GM21737 (cell line): ENCODE results near the gene DIAPH2.
A peak's percentile ranks its signal among the peaks of the same experiment; 100 is the strongest.

Source experiments
- ATAC-seq: cut with Tn5 transposase; IDR thresholded peaks from one replicate; pipeline ENCODE4 v1.9.1; 2021; ENCODE audit warnings: mild to moderate bottlenecking, moderate library complexity; ENCODE audit not compliant: unreplicated experiment

The DIAPH2 gene

GRCh38 chrX:97030947-97031346 lies 346.3 kb downstream of the DIAPH2 start:
- no peak for ATAC-seq

GRCh38 chrX:97039363-97040029 lies 354.9 kb downstream of the DIAPH2 start:
- peak; percentile 87 for ATAC-seq

- no peak for ATAC-seq
Observed at GRCh38 chrX:97045470-97045869, 360.8 kb downstream of the DIAPH2 start.

GRCh38 chrX:97046867-97047266 lies 362.2 kb downstream of the DIAPH2 start:
- ATAC-seq, result no peak

GRCh38 chrX:97050392-97050791 lies 365.8 kb downstream of the DIAPH2 start:
- ATAC-seq, result no peak

- ATAC-seq, result no peak
Observed at GRCh38 chrX:97057349-97057909, 372.8 kb downstream of the DIAPH2 start.

GRCh38 chrX:97060020-97060419 lies 375.4 kb downstream of the DIAPH2 start:
- ATAC-seq, result no peak

GRCh38 chrX:97065066-97065465 lies 380.4 kb downstream of the DIAPH2 start:
- no peak for ATAC-seq

- ATAC-seq, result no peak
Observed at GRCh38 chrX:97065973-97066372, 381.3 kb downstream of the DIAPH2 start.

GRCh38 chrX:97066381-97066780 lies 381.7 kb downstream of the DIAPH2 start:
- no peak for ATAC-seq

- no peak for ATAC-seq
Observed at GRCh38 chrX:97070346-97070745, 385.7 kb downstream of the DIAPH2 start.

GRCh38 chrX:97074400-97074799 lies 389.8 kb downstream of the DIAPH2 start:
- ATAC-seq, result no peak

- ATAC-seq, result no peak
Observed at GRCh38 chrX:97089116-97089515, 404.5 kb downstream of the DIAPH2 start.

GRCh38 chrX:97096385-97096784 lies 411.7 kb downstream of the DIAPH2 start:
- no peak for ATAC-seq

- ATAC-seq, result no peak
Observed at GRCh38 chrX:97102938-97103337, 418.3 kb downstream of the DIAPH2 start.

- no peak for ATAC-seq
Observed at GRCh38 chrX:97109730-97110129, 425.1 kb downstream of the DIAPH2 start.

GRCh38 chrX:97117572-97117971 lies 432.9 kb downstream of the DIAPH2 start:
- no peak for ATAC-seq

- ATAC-seq, result no peak
Observed at GRCh38 chrX:97119474-97120109, 434.9 kb downstream of the DIAPH2 start.

- no peak for ATAC-seq
Observed at GRCh38 chrX:97123001-97123400, 438.4 kb downstream of the DIAPH2 start.

GRCh38 chrX:97126020-97126419 lies 441.4 kb downstream of the DIAPH2 start:
- no peak for ATAC-seq

GRCh38 chrX:97132664-97133415 lies 448.2 kb downstream of the DIAPH2 start:
- no peak for ATAC-seq

GRCh38 chrX:97145934-97146333 lies 461.3 kb downstream of the DIAPH2 start:
- ATAC-seq, result no peak
